H1 (cell line): ENCODE data around the gene LLGL2. TPM values are rescaled to one million over a fixed set of nuclear protein-coding genes. Genes with fewer than 3 reads are reported as not detected.

Source experiments
- CTCF ChIA-PET: fragments of 300-600 bp; sonication (Branson Sonifier 250); formaldehyde crosslinking; loops from one replicate; lab custom pipeline; 2021; ENCODE audit not compliant: partially characterized antibody; lab: Charles Lee
- POLR2A ChIA-PET: fragments of 300-600 bp; sonication (Branson Sonifier 250); formaldehyde crosslinking; loops from one replicate; lab custom pipeline; 2021; ENCODE audit warnings: inconsistent platforms; ENCODE audit not compliant: partially characterized antibody; lab: Charles Lee
- DNase-seq, 2 experiments: peaks; one replicate each; pipeline versions ENCODE4 v3.0.0 to v3.0.0-alpha.2; 2010 to 2022; ENCODE audit warnings: low spot score in 2 of 2, low read depth in 1 of 2, mixed read lengths in 1 of 2
- FAIRE-seq: peaks from 2 replicates; lab custom pipeline; 2011; peaks lifted over from hg19 to GRCh38; lab: Jason Lieb, UNC
- H2AFZ ChIP-seq: 2 replicates; pipeline ENCODE4 v1.8.1; 2012; ENCODE audit warnings: low read length, inconsistent platforms
- H2AK5ac ChIP-seq: 2 replicates; pipeline ENCODE4 v1.6.1; 2013; ENCODE audit warnings: low read depth, low read length
- H2BK120ac ChIP-seq: replicated peaks from 2 replicates; pipeline ENCODE3; 2013; ENCODE audit warnings: low read depth, low read length, inconsistent platforms
- H2BK12ac ChIP-seq: 2 replicates; pipeline ENCODE4 v1.6.1; 2013; ENCODE audit warnings: low read depth, low read length
- H2BK15ac ChIP-seq: 2 replicates; pipeline ENCODE4 v1.6.1; 2013; ENCODE audit warnings: low read length
- H2BK20ac ChIP-seq: 2 replicates; pipeline ENCODE4 v1.6.1; 2013; ENCODE audit warnings: low read length
- H2BK5ac ChIP-seq: 2 replicates; pipeline ENCODE4 v1.6.1; 2013; ENCODE audit warnings: low read depth, low read length
- H3K14ac ChIP-seq: 2 replicates; pipeline ENCODE4 v1.6.1; 2013; ENCODE audit warnings: inconsistent platforms; ENCODE audit not compliant: insufficient read length
- H3K18ac ChIP-seq: 2 replicates; pipeline ENCODE4 v1.6.1; 2013; ENCODE audit warnings: low read length; ENCODE audit errors: extremely low read depth
- H3K23ac ChIP-seq: 2 replicates; pipeline ENCODE4 v1.6.1; 2013; ENCODE audit warnings: inconsistent platforms; ENCODE audit not compliant: insufficient read length
- H3K23me2 ChIP-seq: 2 replicates; pipeline ENCODE4 v1.6.1; 2013; ENCODE audit warnings: low read depth, low read length
- H3K27ac ChIP-seq: 2 replicates; pipeline ENCODE4 v1.6.1; 2011; ENCODE audit warnings: low read depth, low read length, inconsistent platforms
- H3K27me3 ChIP-seq, 4 experiments: replicated peaks in 1 of 4; 1 replicate in 1 of 4; 2 replicates in 3 of 4; pipeline versions ENCODE4 v1.6.1 to v1.8.1; 2011 to 2013; ENCODE audit warnings: low read length in 3 of 4, mild to moderate bottlenecking in 3 of 4, inconsistent platforms in 2 of 4, mixed read lengths in 2 of 4, moderate library complexity in 1 of 4; ENCODE audit not compliant: control insufficient read depth in 3 of 4, insufficient read depth in 3 of 4; ENCODE audit errors: extremely low read depth in 1 of 4
- H3K36me3 ChIP-seq, 4 experiments: 2 replicates each; pipeline versions ENCODE4 v1.6.1 to v1.8.1; 2011 to 2013; ENCODE audit warnings: mild to moderate bottlenecking in 4 of 4, low read length in 3 of 4, moderate library complexity in 2 of 4, control low read depth in 1 of 4, inconsistent platforms in 1 of 4; ENCODE audit not compliant: insufficient read depth in 4 of 4, control insufficient read depth in 2 of 4
- H3K4ac ChIP-seq: replicated peaks from 2 replicates; pipeline ENCODE3; 2013; ENCODE audit warnings: low read length, low read depth, mixed read lengths, inconsistent platforms; ENCODE audit not compliant: insufficient read length
- H3K4me1 ChIP-seq, 4 experiments: replicated peaks in 1 of 4; 1 replicate in 1 of 4; 2 replicates in 3 of 4; pipeline versions ENCODE4 v1.6.1 to v1.8.1; 2011 to 2013; ENCODE audit warnings: low read length in 3 of 4, inconsistent platforms in 2 of 4, mixed read lengths in 1 of 4; ENCODE audit not compliant: insufficient read depth in 4 of 4, control insufficient read depth in 3 of 4
- H3K4me2 ChIP-seq, 2 experiments: 2 replicates each; pipeline versions ENCODE4 v1.6.1 to v1.8.1; 2011 to 2013; ENCODE audit warnings: low read depth in 2 of 2, low read length in 2 of 2, control low read depth in 1 of 2, inconsistent platforms in 1 of 2, mild to moderate bottlenecking in 1 of 2; ENCODE audit not compliant: insufficient read depth in 1 of 2
- H3K4me3 ChIP-seq, 4 experiments: fragments of 200-600, 300-600 bp in 1 of 4; sonication (generic), shearing (Covaris generic), sonication (Bioruptor Twin) in 1 of 4; 2 replicates each; pipeline versions ENCODE4 v1.5.1 to v1.8.1; 2011 to 2016; ENCODE audit warnings: low read length in 4 of 4, low read depth in 3 of 4, control low read depth in 2 of 4, inconsistent platforms in 2 of 4, mild to moderate bottlenecking in 2 of 4, mixed read lengths in 1 of 4, moderate library complexity in 1 of 4; ENCODE audit not compliant: insufficient read depth in 2 of 4; ENCODE audit errors: extremely low read depth in 1 of 4
- H3K56ac ChIP-seq: replicated peaks from 2 replicates; pipeline ENCODE3; 2013; ENCODE audit warnings: low read depth, mild to moderate bottlenecking, mixed read lengths, low read length, inconsistent platforms; ENCODE audit not compliant: insufficient read length
- H3K79me1 ChIP-seq: 2 replicates; pipeline ENCODE4 v1.6.1; 2013; ENCODE audit warnings: low read depth, low read length, control low read depth
- H3K79me2 ChIP-seq, 2 experiments: 2 replicates each; pipeline versions ENCODE4 v1.6.1 to v1.8.1; 2012 to 2013; ENCODE audit warnings: low read length in 2 of 2, mild to moderate bottlenecking in 2 of 2, inconsistent platforms in 1 of 2; ENCODE audit not compliant: insufficient read depth in 2 of 2, control insufficient read depth in 1 of 2
- H3K9ac ChIP-seq, 4 experiments: replicated peaks in 1 of 4; 1 replicate in 1 of 4; 2 replicates in 3 of 4; pipeline versions ENCODE4 v1.6.1 to v1.8.1; 2011 to 2013; ENCODE audit warnings: low read depth in 3 of 4, low read length in 3 of 4, control low read depth in 2 of 4, mild to moderate bottlenecking in 2 of 4, moderate library complexity in 2 of 4, inconsistent platforms in 1 of 4; ENCODE audit errors: extremely low read depth in 1 of 4
- H3K9me3 ChIP-seq, 2 experiments: 2 replicates each; pipeline versions ENCODE4 v1.6.1 to v1.8.1; 2012 to 2013; ENCODE audit warnings: mild to moderate bottlenecking in 2 of 2, moderate library complexity in 2 of 2, control low read depth in 1 of 2, inconsistent platforms in 1 of 2, low read depth in 1 of 2, low read length in 1 of 2, mixed read lengths in 1 of 2; ENCODE audit not compliant: insufficient read depth in 2 of 2
- H4K20me1 ChIP-seq, 2 experiments: replicated peaks in 1 of 2; 2 replicates each; pipeline versions ENCODE3 to v1.8.1; 2011 to 2013; ENCODE audit warnings: inconsistent platforms in 2 of 2, low read length in 2 of 2, mild to moderate bottlenecking in 1 of 2; ENCODE audit not compliant: insufficient read depth in 2 of 2, control insufficient read depth in 1 of 2
- H4K5ac ChIP-seq: 2 replicates; pipeline ENCODE4 v1.6.1; 2013; ENCODE audit warnings: low read length, low read depth, mixed read lengths, inconsistent platforms; ENCODE audit not compliant: insufficient read length
- H4K8ac ChIP-seq: 2 replicates; pipeline ENCODE4 v1.8.0; 2013; ENCODE audit warnings: mild to moderate bottlenecking, moderate library complexity, low read length, inconsistent platforms; ENCODE audit not compliant: insufficient read depth; ENCODE audit errors: extremely low read depth
- H4K91ac ChIP-seq: replicated peaks from 2 replicates; pipeline ENCODE3; 2013; ENCODE audit warnings: low read length, mixed read lengths, inconsistent platforms; ENCODE audit not compliant: insufficient read length
- CBX5 ChIP-seq: fragments of 300-800, 300-1000 bp; sonication (generic); IDR thresholded peaks from 2 replicates; pipeline ENCODE4 v1.7.1; 2016; ENCODE audit warnings: antibody characterized with exemption, low read length, low read depth
- CHD2 ChIP-seq: IDR thresholded peaks from 2 replicates; pipeline ENCODE4 v1.6.1; 2012; ENCODE audit warnings: low read length, improper control_type of control experiment
- EP300 ChIP-seq, 2 experiments: IDR thresholded peaks; 1 replicate in 1 of 2; 2 replicates in 1 of 2; pipeline ENCODE4 v1.6.1; 2011 to 2012; ENCODE audit warnings: low read depth in 2 of 2, low read length in 2 of 2, mild to moderate bottlenecking in 2 of 2, borderline replicate concordance in 1 of 2, inconsistent platforms in 1 of 2, moderate library complexity in 1 of 2
- FOSL1 ChIP-seq: IDR thresholded peaks from 2 replicates; pipeline ENCODE4 v1.6.1; 2011; ENCODE audit warnings: mild to moderate bottlenecking, low read depth, low read length, moderate library complexity; ENCODE audit not compliant: insufficient read depth
- WGBS, 2 experiments: shearing (Covaris generic) in 1 of 2; methylation state at CpG; one replicate each; pipeline versions ENCODE4 v1.1.6 to v1.1.7; 2013 to 2015; ENCODE audit warnings: low lambda C conversion rate in 2 of 2, mixed read lengths in 2 of 2, inconsistent platforms in 1 of 2, low coverage in 1 of 2, missing lambda C conversion rate in 1 of 2; ENCODE audit not compliant: insufficient replicate concordance in 2 of 2, insufficient coverage in 1 of 2, insufficient read length in 1 of 2; ENCODE audit errors: extremely low coverage in 1 of 2, missing lambda C conversion rate in 1 of 2; 5-methylcytosine and 5-hydroxymethylcytosine counted together
- polyA plus RNA-seq, 7 experiments: library from polyadenylated mRNA; depleted of rRNA in 3 of 7; stranded (reverse) in 5 of 7; unstranded in 2 of 7; fragments of >200 nt in 5 of 7; fragments of 200-250 nt in 2 of 7; gene quantifications; 1 replicate in 5 of 7; 2 replicates in 1 of 7; 4 replicates in 1 of 7; pipeline versions ENCODE4 v1.2.1 to v1.2.3, GENCODE V29; 2011 to 2013; ENCODE audit warnings: missing spikeins in 2 of 7, mixed read lengths in 2 of 7
- total RNA-seq: library from RNA; stranded (reverse); fragmentation: NEBNext Ultra II Directional; extraction: Animal tissue kit (Norgen Biotek cat#: 25700); gene quantifications from 2 replicates; pipeline ENCODE4 v1.2.1, GENCODE V29; 2021

LLGL2 gene
- total and polyA plus RNA-seq, 2 of the 8 experiments (the other 6 are each of a cell fraction or from before 2014, with no cell fraction given) = 64.5 to 77.1 TPM

DNA sequence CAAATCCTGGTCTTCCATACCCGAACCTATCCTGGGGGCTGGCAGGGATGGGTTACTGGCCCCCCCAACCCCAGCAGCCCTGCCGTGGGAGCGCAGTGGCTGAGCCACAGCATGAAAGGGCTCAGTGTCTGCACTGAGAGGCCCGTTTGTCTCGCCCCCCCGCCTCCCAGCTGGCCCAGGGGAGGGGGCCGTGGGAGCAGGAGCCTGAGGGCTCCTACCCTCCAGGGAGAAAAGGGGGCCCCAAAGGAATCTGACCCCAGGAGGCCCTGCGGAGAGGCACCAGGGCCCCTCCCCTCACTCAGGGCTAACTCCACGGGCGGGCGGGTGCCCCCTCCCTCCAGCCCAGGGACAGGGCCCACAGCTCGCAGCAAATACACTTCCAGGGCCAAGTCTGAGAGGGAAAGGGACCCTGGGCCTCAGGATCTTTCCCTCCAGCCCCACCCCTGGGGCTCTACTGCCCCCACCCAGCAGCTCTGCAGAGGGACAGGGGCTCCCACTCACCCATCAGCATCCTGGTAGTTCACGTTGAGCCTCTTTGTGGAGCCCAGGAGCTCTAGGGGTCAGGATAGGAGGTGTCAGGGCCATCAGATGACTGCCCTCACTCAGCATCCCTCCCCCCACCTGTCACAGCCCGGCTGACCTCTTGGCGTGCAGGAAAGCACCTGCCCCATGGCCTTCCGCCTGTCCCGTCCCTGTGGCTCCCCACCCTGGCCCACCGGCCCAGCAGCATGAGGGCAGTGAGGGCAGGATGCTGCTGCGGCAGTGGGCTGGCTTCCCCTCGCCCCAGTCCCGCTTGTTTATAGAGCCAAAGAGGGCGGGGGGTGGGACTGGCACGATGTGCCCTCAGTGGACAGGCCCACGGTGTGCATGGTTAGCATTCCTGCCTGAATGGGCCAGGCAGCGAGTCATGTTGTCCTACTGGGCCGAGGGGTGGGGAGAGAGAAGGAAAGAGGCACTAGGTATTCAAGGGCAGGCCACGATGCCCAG is 17.5 kb upstream of the LLGL2 start:
- Histone ChIP-seq H3K9me3 (no peaks in the 10 kb centered on the region), H3K9ac (no peak overlapping the region), H3K79me2 (peaks cover 0 to 3% of the 10 kb centered on the region in 2 experiments; a peak in 1 of 4 replicates), H3K4me2 (no peak overlapping the region), H2BK12ac (no peak overlapping the region), H2BK20ac (no peak overlapping the region), H3K18ac (no peak overlapping the region), H4K20me1 (peaks cover 2 to 26% of the 10 kb centered on the region in 2 experiments), H2BK15ac (no peak overlapping the region), H2BK5ac (no peak overlapping the region), H3K23ac (no peak overlapping the region), H2AFZ (no peak overlapping the region), H4K8ac (no peak overlapping the region), H3K14ac (no peak overlapping the region), H4K5ac (no peak overlapping the region), H3K4me1 (peaks cover 0 to 2% (median 0%) of the 10 kb centered on the region in 4 experiments; a peak in 1 of 7 replicates), H4K91ac (no peak overlapping the region), H3K27me3 (no peaks in the 10 kb centered on the region), H3K36me3 (peaks cover 0 to 11% (median 6%) of the 10 kb centered on the region in 4 experiments; a peak in 3 of 8 replicates), H3K4ac (no peak overlapping the region), H3K56ac (no peak overlapping the region), H2BK120ac (no peak overlapping the region), H3K27ac (no peak overlapping the region; the same call in 1 of the 2 replicates), H3K23me2 (no peaks in the 10 kb centered on the region), H3K4me3 (no peak overlapping the region), H2AK5ac (no peak overlapping the region), H3K79me1 (no peaks in the 10 kb centered on the region; the same call in 1 of the 2 replicates)
- DNase-seq (no peak), FAIRE-seq (no peak)
- ChIA-PET CTCF (interaction anchor here (0.6 to 6.0 kb wide), 3 partner anchors 13 to 426 kb away, joined by 3 to 39 read pairs (median 5); no protein-coding TSS in a partner anchor), POLR2A (interaction anchor here (1.1 kb wide), 1 partner anchor 11 kb away, joined by 3 read pairs; no protein-coding TSS in a partner anchor)
- 89% methylated on average over 20 of the region's 27 CpGs; no CpG with 5 or more reads in 1 of the 2 experiments for WGBS, 2 experiments
- TF ChIP-seq CHD2 = no peak
- no peak for TF ChIP-seq FOSL1
- no peak for TF ChIP-seq CBX5
- TF ChIP-seq EP300 (IDR thresholded peaks at IDR 0.05; ENCODE audit: borderline replicate concordance in 1 of 2, low read depth in 2 of 2, low read length in 2 of 2) = no peak
